Testis (tissue), 2 donors: ENCODE measurements around the gene STRIT1.

Source experiments
- POLR2A ChIP-seq: fragments of 450-650 bp; IDR thresholded peaks from one replicate; pipeline ENCODE4 v1.6.1; 2017; ENCODE audit warnings: antibody characterized with exemption, mild to moderate bottlenecking, moderate library complexity
- TF ChIP-seq, protein P1 (sequence below), 3 experiments: fragments of 450-650 bp in 2 of 3; fragments of 200-600 bp in 1 of 3; sonication (generic) in 1 of 3; IDR thresholded peaks; one replicate each; pipeline ENCODE4 v1.5.1; 2016 to 2019; ENCODE audit warnings: antibody characterized with exemption in 3 of 3, mild to moderate bottlenecking in 2 of 3, moderate library complexity in 1 of 3

DNA sequence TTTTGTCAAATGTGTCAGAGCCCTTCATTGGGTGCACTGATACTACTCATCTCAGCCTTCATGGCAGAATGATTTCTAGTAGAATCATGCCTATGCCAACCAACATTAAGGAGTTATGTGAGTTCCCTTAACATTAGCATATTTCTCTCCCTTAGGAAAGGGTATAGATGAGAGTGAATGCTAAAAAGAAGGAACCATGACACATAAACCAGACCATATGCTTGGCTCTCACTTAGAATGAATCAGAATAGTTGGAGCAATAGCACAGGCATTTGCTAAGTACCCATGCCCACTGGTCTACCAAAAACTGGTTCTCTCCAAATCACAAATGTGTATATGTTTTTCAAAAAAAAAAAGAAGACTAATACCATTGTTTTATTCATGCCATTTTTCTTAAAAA lies 51.1 kb downstream of the STRIT1 start:
- TF ChIP-seq, protein P1, sequence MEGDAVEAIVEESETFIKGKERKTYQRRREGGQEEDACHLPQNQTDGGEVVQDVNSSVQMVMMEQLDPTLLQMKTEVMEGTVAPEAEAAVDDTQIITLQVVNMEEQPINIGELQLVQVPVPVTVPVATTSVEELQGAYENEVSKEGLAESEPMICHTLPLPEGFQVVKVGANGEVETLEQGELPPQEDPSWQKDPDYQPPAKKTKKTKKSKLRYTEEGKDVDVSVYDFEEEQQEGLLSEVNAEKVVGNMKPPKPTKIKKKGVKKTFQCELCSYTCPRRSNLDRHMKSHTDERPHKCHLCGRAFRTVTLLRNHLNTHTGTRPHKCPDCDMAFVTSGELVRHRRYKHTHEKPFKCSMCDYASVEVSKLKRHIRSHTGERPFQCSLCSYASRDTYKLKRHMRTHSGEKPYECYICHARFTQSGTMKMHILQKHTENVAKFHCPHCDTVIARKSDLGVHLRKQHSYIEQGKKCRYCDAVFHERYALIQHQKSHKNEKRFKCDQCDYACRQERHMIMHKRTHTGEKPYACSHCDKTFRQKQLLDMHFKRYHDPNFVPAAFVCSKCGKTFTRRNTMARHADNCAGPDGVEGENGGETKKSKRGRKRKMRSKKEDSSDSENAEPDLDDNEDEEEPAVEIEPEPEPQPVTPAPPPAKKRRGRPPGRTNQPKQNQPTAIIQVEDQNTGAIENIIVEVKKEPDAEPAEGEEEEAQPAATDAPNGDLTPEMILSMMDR (IDR thresholded peaks at IDR 0.05), result no peak
- TF ChIP-seq POLR2A, result no peak
